Heart right ventricle (tissue), 16 donors: ENCODE measurements around the gene PSMA6. TPM values are rescaled to one million over a fixed set of nuclear protein-coding genes. Genes with fewer than 3 reads are reported as not detected.
A peak's percentile ranks its signal among the peaks of the same experiment; 100 is the strongest.

ENCODE experiments used
- ATAC-seq, 8 donors: fragments of 200-7000 bp; cut with Tn5 transposase; one replicate each; pipeline ENCODE4 v1.9.1; 2020; ENCODE audit warnings: mild to moderate bottlenecking in 8 of 8, moderate library complexity in 8 of 8, moderate number of reproducible peaks in 1 of 8
- DNase-seq, 2 donors: peaks; one replicate each; pipeline ENCODE4 v3.0.0-alpha.2; 2020
- H3K27ac ChIP-seq, 10 donors: fragments of 200-600 bp; sonication (generic) in 2 of 10; one replicate each; pipeline versions ENCODE4 v1.5.0 to v1.8.0; 2020 to 2022; ENCODE audit warnings: mild to moderate bottlenecking in 3 of 10
- H3K27me3 ChIP-seq, 7 donors: fragments of 200-600 bp; one replicate each; pipeline ENCODE4 v1.8.0; 2021 to 2022; ENCODE audit warnings: mild to moderate bottlenecking in 2 of 7
- H3K36me3 ChIP-seq, 9 donors: fragments of 200-600 bp; sonication (generic) in 1 of 9; one replicate each; pipeline versions ENCODE4 v1.5.0 to v1.8.0; 2020 to 2022; ENCODE audit warnings: mild to moderate bottlenecking in 2 of 9
- H3K4me1 ChIP-seq, 9 donors: fragments of 200-600 bp; sonication (generic) in 1 of 9; one replicate each; pipeline versions ENCODE4 v1.5.0 to v1.8.0; 2020 to 2022; ENCODE audit warnings: mild to moderate bottlenecking in 4 of 9
- H3K4me3 ChIP-seq, 10 donors: fragments of 200-600 bp; sonication (generic) in 2 of 10; one replicate each; pipeline versions ENCODE4 v1.5.0 to v1.8.0; 2020 to 2022; ENCODE audit warnings: mild to moderate bottlenecking in 7 of 10, moderate library complexity in 2 of 10
- H3K9me3 ChIP-seq, 11 donors: fragments of 200-600 bp in 10 of 11; sonication (generic) in 2 of 11; one replicate each; pipeline versions ENCODE4 v1.5.0 to v1.8.0; 2013 to 2022; ENCODE audit warnings: mild to moderate bottlenecking in 2 of 11, control low read depth in 1 of 11, moderate library complexity in 1 of 11
- CTCF ChIP-seq, 9 donors: fragments of 200-600 bp; sonication (generic) in 2 of 9; IDR thresholded peaks; one replicate each; pipeline versions ENCODE4 v1.5.0 to v1.8.0; 2021 to 2022; ENCODE audit warnings: antibody characterized with exemption in 9 of 9, mild to moderate bottlenecking in 5 of 9, moderate library complexity in 1 of 9
- WGBS, 2 donors: extraction: QIAGEN DNeasy Blood & Tissue Kit; methylation state at CpG; one replicate each; pipeline ENCODE4 v1.1.7; 2013; ENCODE audit warnings: inconsistent platforms in 1 of 2; 5-methylcytosine and 5-hydroxymethylcytosine counted together
- intact Hi-C, 10 donors: fragments of 100-400 bp; cut with DNase I; formaldehyde crosslinking; loops; one replicate each; pipeline versions ENCODE4 v1.11.1 to v1.14.2; 2022
- long read RNA-seq, 3 donors: library from polyadenylated mRNA; unstranded; transcript quantifications; one replicate each; pipeline ENCODE4 v2.0.0, GENCODE V29; 2020 to 2021
- polyA plus RNA-seq, 2 donors: library from polyadenylated mRNA; stranded (reverse); fragments of 200-250 nt; gene quantifications; one replicate each; pipeline ENCODE4 v1.2.3, GENCODE V29; 2013
- total RNA-seq, 10 donors: library from RNA; stranded (reverse); fragmentation: NEBNext Ultra II Directional in 3 of 10; extraction: Animal tissue kit (Norgen Biotek cat#: 25700) in 3 of 10; gene quantifications; one replicate each; pipeline versions ENCODE4 v1.2.1 to v1.2.4, GENCODE V29; 2021 to 2023
- donor health status: Arrhythmogenic right ventricular cardiomyopathy.
- donor health status: ischemic (EF 13 %, LVEDD 7.1; RV severe dilation, severe dysfunction).
- donor health status: healthy with polysubstance abuse.
- donor health status: DM: no; HTN: yes; CAD: no.
- donor health status: DM: no; HTN: no; CAD: no.
- donor health status: ischemic (EF 25% LVEDD 6.9; RV normal size, moderate dysfunction).
- donor health status: ischemic (EF 25% LVEDD 5.7; RV mildly dilated, moderate dysfunction).
- donor health status: healthy.
- donor health status: DM: yes; HTN: yes; CAD: no.
- donor health status: Ischemic cardiomyopathy.
- donor health status: ischemic (EF 35%, LVEDD 5.7; RV mildly dilated, moderate dysfunction).
- donor health status: nonischemic (EF 11% LVEDD 7.7; RV severe dilation, severe dysfunction).
- donor health status: DM: yes; HTN: yes; CAD: no.
- donor health status: PGD.
- donor health status: ischemic (EF 29% LVEDD 5.4; RV normal size, mild dysfunction).
- donor health status: nonischemic (EF 23%, LVEDD 6.1; RV moderate dilation, normal function).

PSMA6 gene
- 100 to 1,000 TPM; 150 to 228 (median 166) TPM for total RNA-seq
- polyA plus RNA-seq = 100 to 1,000 TPM in 1 of 2 donors, 10 to 100 TPM in 1; 92.3 to 233 TPM
- long read RNA-seq, donor 1, full-length matches to known transcripts = 106 of 108 reads
- long read RNA-seq, donor 1, partial matches to known transcripts = 0 of 108 reads
- long read RNA-seq, donor 1, other reads (novel, unspliced or antisense) = 2 of 108 reads
- long read RNA-seq, donor 2, transcript PSMA6-201 (7 exons, 1,029 nt) = major isoform, 105 of 111 reads
- long read RNA-seq, donor 2, partial matches to known transcripts = 1 of 111 reads
- long read RNA-seq, donor 2, other reads (novel, unspliced or antisense) = 4 of 111 reads
- long read RNA-seq, donor 3, transcript PSMA6-201 (7 exons, 1,029 nt) = major isoform, 119 of 124 reads
- long read RNA-seq, donor 3, partial matches to known transcripts = 2 of 124 reads
- long read RNA-seq, donor 3, other reads (novel, unspliced or antisense) = 1 of 124 reads

DNA sequence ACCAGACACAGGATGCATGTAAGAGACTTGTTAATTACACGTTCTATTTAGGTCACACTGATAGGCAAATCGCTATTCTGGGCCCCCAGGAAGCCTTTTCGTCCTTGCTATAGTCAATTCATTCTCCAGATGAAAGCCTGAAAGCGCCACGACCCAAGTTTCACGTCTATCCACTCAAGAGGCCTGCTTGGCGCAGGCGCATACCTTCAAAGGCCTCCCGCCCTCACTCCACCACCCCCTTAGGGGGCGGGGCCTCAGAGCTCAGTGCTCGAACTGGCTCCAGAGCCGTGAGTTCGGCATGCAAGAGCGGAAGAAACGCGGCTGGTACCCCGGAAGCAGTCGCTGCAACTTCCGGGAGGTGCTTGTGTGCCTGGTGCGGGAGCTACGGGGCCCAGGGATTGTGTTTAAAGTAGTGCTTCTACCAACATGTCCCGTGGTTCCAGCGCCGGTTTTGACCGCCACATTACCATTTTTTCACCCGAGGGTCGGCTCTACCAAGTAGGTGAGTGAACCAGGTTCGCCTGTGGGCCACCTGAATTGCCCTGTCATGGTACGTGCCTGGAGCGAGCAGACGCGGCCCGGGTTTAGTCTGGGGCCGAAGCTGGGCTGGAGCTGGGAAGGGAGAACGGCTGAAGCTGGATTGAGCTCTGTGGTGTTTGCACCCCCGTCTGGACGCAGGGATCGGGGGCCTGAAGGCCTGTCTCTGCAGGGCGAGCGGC, at the start of gene PSMA6:
Gene PSMA6, plus strand, starts transcription at position 332 of the 719 bp plus-strand sequence. Its CDS starts 95 bp downstream, at position 427.
- DNase-seq = peak; percentile 98
- H3K9me3 ChIP-seq = no peaks in the 10 kb centered on the region
- peak within 1 kb of the TSS; percentile 77 to 95 (median 92) for H3K27ac ChIP-seq
- H3K4me3 ChIP-seq = peak within 1 kb of the TSS; percentile 59 to 95 (median 86)
- no peak for TF ChIP-seq CTCF (IDR thresholded peaks at IDR 0.05)
- peaks cover 0 to 10% (median 0%) of the 10 kb centered on the region in 9 donors for H3K36me3 ChIP-seq
- peaks cover 4 to 65% (median 43%) of the 10 kb centered on the region in 9 donors for H3K4me1 ChIP-seq
- WGBS, 2 donors = 0 to 1% methylated on average over 40 of the region's 40 CpGs
- intact Hi-C loops = loop anchor here in 8 of 10 donors (1.0 to 5.0 kb wide), 8 partner anchors 45 to 115 kb away; partner anchors contain the start of gene NFKBIA (in 4 of the 8)
- no peaks in the 10 kb centered on the region for H3K27me3 ChIP-seq
- ATAC-seq = peak; percentile 99 to 100 (median 100)

- WGBS, 2 donors = 93 to 94% methylated on average over 5 of the region's 5 CpGs
These were observed 49.4 kb upstream of the PSMA6 start for GRCh38 chr14:35242599-35243311.

GRCh38 chr14:35243956-35244355, 48.2 kb upstream of the PSMA6 start:
- Histone ChIP-seq H3K4me1 (peaks cover 0 to 14% (median 0%) of the 10 kb centered on the region in 9 donors), H3K27me3 (no peaks in the 10 kb centered on the region), H3K9me3 (no peaks in the 10 kb centered on the region), H3K4me3 (no peak overlapping the region), H3K27ac (no peak overlapping the region), H3K36me3 (no peaks in the 10 kb centered on the region)
- DNase-seq = no peak
- intact Hi-C loops = no loop called here
- TF ChIP-seq CTCF (IDR thresholded peaks at IDR 0.05) = no peak
- ATAC-seq = no peak
- WGBS, 2 donors = 86 to 88% methylated on average over 2 of the region's 2 CpGs

More at GRCh38 chr14:35242599-35243311, 49.4 kb upstream of the PSMA6 start:
- Histone ChIP-seq H3K36me3 (no peaks in the 10 kb centered on the region), H3K27ac (no peak overlapping the region), H3K4me3 (no peak overlapping the region), H3K9me3 (no peaks in the 10 kb centered on the region), H3K27me3 (no peaks in the 10 kb centered on the region), H3K4me1 (peaks cover 0 to 9% (median 0%) of the 10 kb centered on the region in 9 donors)
- intact Hi-C loops = no loop called here
- DNase-seq (no peak), ATAC-seq (no peak)
- no peak for TF ChIP-seq CTCF (IDR thresholded peaks at IDR 0.05)

DNA sequence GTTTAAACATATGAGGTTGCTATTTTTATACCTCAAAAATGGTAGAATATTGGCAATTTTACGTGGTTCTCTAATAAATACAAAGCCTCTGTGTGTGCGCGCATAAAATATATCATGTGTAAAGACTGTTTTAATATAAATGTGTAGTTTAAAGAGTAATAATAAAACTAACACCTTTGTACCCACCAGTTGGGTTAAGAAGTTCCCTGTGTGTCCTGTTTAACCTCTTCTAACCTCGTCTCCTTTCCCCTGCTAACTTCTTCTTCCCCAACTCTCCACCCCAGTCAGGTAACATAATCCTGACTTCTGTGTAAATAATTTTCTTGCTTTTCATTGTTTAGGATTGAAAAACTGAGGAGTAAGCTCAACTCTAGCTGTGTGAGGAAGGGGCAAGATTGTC, 47.6 kb upstream of the PSMA6 start:
- DNase-seq (no peak), ATAC-seq (no peak)
- no peak overlapping the region for H3K27ac ChIP-seq
- TF ChIP-seq CTCF (IDR thresholded peaks at IDR 0.05) = no peak
- H3K4me1 ChIP-seq = peaks cover 0 to 14% (median 0%) of the 10 kb centered on the region in 9 donors
- intact Hi-C loops = no loop called here
- H3K4me3 ChIP-seq = no peak overlapping the region
- H3K36me3 ChIP-seq = no peaks in the 10 kb centered on the region
- no peaks in the 10 kb centered on the region for H3K27me3 ChIP-seq
- WGBS, 2 donors = 84 to 94% methylated on average over 4 of the region's 4 CpGs
- no peaks in the 10 kb centered on the region for H3K9me3 ChIP-seq
